GM18909 (cell line): ENCODE results near the gene MRPL37.
"Not testable (repeated sequence)": the region's sequence is repeated elsewhere in the genome, so short reads cannot be mapped to it uniquely, and the experiment has no call there.

ENCODE experiments used
- ATAC-seq: cut with Tn5 transposase; IDR thresholded peaks from one replicate; pipeline ENCODE4 v1.9.1; 2021; ENCODE audit warnings: mild to moderate bottlenecking; ENCODE audit not compliant: unreplicated experiment, poor library complexity

Gene MRPL37

GRCh38 chr1:54218883-54219687 lies 19.1 kb downstream of the MRPL37 start:
- no peak for ATAC-seq

- ATAC-seq, result no peak
Measured at GRCh38 chr1:54219688-54220003, 19.7 kb downstream of the MRPL37 start.

- ATAC-seq, result no peak
Measured at GRCh38 chr1:54220004-54220811, 20.2 kb downstream of the MRPL37 start.

DNA sequence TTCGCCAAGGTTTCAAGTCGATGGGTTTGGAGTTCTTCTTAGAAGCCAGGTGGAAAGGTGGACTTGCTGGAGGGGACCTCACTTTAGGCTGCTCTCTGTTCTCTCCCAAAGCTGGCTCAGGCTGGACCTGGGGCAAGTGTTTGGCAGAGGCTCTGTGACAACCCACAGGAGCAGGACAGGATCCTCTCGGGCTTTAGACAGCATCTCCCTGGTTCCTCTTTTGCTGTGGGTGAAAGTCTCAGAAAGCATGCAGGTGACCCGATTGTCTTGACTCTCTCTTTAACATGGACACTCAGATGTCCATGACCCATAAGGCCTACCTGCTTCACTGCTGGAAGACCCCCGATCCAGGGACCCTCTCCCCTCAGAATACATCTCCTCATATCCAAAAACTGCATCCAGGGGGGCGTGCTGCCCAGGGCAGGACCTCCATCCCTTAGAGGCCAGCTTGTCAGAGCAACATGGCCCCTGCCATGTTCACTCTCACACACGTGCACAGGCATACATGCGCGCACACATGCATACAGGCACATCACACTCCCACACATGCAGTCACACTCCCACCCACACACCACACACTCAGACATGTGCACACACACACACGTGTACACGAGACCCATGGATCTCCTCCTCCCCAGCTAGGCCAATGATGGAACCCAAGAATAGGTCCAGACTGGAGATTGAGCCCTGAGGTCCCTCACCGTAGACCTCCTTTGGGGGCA lies 21.3 kb downstream of the MRPL37 start:
- ATAC-seq, result no peak

DNA sequence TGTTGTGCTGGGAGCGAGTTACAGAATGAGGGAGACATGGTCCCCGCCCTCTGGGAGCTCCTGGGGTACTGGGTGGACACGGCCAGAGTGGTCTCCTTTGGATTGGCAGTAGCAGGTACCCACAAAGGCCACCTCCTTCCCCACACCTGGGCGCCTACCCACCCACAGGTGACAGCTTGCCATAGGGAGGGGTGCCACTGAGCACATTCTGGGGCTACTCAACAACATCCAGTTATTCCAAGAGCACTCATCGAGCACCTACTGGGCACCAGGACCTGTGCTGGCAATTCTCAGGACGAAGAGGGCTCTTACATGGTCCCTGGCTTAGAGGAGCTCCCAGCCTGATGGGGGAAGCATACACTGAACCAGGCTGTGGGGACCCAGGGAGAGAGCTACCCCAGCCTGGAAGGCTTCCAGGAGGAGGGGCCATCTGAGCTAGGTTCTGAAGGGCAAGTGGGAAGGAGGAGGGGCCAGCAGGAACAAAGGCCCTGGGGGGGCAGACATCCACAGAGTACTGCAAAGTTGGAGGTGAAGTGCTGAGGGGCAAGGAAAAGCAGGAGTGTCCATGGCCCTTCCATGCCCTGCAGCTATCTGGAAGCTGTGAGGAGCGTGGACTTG lies 22.0 kb downstream of the MRPL37 start:
- no peak for ATAC-seq

DNA sequence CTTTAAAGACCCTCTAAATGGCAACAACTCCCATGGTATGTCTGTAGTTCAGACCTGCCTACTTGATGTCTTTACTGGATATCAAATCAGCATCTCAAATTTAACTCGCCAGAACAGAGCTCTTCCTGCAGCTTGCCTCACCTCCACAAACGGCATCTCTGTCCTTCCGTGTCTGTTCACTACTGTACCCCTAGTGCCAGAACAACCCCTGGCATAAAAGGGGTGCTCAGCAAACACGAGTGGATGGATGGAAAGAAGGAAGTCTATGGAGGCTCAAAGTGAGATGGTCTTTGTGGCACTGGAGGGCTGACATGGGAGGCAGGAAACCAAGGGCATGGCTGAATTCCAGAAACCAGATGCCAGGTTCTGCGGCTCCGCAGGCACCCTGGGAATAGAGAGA lies 22.7 kb downstream of the MRPL37 start:
- no peak for ATAC-seq

DNA sequence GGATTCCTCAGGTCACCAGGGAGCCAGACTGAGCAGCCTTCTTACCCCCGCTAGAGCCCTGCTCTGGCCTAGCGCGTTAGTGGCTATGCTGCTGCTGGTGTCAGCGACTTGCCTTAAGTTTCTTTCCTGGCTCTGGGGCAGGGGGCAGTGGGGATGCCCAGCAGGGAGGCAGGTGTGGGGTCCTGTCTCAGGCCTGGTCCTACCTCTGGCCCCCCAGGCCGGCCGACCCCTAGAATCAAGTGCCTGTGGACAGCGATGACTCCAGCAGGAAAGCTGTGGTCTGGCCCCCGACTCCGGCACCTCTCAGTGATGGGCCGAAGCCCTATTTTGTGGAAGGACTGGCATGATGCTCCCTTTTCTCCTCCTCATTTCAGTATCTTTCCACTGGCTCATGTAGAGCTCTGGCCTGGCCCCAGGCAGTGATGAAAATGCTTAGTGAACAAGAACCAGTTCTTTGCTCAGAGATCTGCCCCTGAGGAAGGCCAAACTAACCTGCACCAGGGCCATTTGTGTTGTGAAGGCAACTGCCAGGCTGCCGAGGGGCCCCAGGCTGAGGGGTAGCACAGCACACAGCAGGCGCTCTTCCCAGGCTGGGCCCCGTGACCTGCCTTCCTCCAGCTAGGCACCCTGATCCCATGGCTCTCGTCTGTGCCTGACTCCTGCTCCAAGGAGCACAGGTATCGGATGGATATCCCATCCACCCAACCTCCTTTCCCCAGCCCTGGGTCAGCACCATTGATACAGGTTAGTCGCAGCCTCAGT lies 23.7 kb downstream of the MRPL37 start:
- no peak for ATAC-seq

GRCh38 chr1:54224233-54224632 lies 24.3 kb downstream of the MRPL37 start:
- no peak for ATAC-seq

- no peak for ATAC-seq
Measured at GRCh38 chr1:54225378-54225777, 25.4 kb downstream of the MRPL37 start.

GRCh38 chr1:54225986-54226559 lies 26.1 kb downstream of the MRPL37 start:
- ATAC-seq, result no peak

DNA sequence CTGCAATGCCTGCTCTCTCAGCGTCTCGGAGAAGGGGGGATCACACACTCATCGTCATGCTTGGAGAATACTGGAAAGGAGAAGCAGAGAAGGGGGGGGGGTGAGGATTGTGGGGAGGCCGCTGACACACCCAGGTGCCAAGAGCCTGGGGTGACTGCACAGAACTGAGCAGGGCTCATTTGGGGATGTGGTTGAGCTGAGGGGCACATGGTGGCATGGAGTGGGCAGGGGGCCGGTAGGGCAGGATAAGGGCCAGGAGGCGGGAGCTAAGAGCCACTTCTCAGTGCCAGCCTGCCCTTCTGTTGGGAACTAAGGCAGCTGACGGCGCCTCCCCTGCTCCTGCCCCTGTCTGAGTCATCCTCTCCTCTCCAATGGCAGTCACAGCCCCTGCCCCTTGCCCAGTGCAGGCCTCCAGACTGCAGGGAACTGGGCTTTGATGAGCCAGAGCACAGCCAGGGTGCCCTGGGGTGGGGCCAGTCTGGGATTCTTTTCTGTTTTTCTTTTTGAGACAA lies 27.2 kb downstream of the MRPL37 start:
- ATAC-seq, result no peak

- no peak for ATAC-seq
Measured at GRCh38 chr1:54227891-54228310, 27.9 kb downstream of the MRPL37 start.

- ATAC-seq, result no peak
Measured at GRCh38 chr1:54228638-54229079, 28.7 kb downstream of the MRPL37 start.

DNA sequence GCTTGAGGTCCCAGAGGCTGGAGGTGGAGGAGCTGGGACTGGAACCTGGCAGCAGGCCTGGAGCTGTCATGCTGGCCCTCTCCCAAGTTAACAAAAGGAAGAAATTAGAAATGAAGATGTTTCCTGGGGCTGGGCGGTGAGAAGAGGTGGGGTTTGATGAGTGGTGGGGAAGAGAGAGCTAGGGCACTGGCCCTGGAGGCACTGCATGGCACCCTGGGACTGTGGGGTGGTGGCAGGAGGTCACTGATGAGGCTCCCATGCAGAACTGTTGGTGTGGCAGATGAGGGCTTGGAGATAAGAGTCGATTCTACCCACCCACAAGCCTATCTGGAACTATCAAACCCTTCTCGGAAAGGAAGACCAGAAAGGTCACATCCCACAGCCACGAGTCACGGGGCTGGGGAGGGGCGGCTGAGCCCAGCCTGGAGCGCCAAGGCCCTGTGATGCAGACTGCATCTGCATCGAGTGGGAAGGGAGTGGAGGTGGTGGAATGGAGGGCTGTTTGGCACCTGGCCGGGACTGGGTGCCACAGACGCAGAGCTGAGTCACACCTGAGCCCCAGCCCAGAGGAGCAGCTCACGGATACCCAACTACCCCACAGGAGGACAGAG lies 29.4 kb downstream of the MRPL37 start:
- ATAC-seq, result no peak

DNA sequence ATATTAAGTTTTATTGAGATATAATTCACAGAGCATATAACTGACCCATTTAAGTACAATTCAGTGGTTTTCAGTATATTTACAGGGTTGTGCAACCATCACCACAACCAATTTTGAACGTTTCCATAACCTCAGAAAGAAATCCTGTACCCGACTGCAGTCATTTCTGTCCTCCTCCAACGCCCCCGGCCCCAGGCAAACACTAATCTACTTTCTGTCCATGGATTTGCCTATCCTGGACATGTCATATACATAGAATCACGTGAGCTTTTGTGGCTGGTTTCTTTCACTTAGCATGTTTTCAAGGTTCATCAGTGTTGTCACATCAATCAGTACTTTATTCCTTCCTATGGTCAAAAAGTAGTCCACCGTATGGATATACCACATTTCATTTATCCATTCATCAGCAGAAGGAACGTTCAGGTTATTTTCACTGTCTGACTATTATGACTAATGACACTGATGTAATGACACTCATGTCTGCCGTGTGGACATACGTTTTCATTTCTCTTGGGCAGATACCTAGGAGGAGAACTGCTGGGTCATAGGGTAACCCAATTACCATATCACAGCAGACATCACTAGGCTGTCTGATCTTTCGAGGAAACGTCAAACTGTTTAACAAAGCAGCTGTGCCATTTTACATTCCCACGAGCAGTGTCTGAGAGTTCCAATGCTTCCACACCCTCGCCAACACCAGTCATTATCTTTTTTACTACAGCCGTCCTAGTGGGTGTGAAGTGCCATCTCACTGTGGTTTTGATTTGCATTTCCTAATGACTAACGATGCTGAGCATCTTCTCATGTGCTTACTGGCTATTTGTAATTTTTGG lies 30.8 kb downstream of the MRPL37 start:
- ATAC-seq, result no peak

DNA sequence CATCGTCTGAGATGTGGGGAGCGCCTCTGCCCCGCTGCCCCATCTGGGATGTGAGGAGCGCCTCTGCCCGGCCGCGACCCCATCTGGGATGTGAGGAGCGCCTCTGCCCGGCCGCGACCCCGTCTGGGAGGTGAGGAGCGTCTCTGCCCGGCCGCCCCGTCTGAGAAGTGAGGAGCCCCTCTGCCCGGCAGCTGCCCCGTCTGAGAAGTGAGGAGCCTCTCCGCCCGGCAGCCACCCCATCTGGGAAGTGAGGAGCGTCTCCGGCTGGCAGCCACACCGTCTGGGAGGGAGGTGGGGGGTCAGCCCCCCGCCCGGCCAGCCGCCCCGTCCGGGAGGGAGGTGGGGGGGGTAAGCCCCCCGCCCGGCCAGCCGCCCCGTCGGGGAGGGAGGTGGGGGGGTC lies 33.2 kb downstream of the MRPL37 start:
- not testable (repeated sequence) for ATAC-seq

GRCh38 chr1:54234284-54234683 lies 34.3 kb downstream of the MRPL37 start:
- no peak for ATAC-seq

GRCh38 chr1:54237586-54237985 lies 37.6 kb downstream of the MRPL37 start:
- ATAC-seq, result no peak
